Measurements from ENCODE around the gene PYGB.
A peak's percentile ranks its signal among the peaks of the same experiment; 100 is the strongest.

PYGB gene

DNA sequence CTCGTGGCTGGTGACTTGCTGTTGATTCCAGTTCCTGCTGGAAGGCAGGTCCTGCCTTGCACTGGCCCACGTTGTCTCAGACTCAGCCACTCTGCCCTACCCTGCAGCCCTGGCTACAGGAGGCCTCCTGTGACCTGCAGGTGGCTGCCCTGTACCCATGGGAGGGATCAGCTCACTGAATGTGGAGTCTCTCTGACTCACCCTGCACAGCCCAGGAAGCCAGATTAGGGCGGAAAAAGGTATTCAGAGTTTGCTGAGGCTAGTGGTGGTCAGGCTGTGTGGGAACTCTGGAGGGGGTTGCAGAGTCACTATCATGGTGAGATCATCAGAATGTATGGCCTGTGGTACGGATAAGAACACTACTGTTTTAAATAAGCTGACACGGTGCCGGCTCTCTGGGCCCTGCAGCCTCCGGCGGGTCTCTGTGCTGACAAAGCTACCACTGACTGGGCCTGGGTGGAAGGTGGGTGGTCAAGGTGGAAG is 24.7 kb upstream of the PYGB start:
- peak; percentile 90 for DNase-seq (ENCODE audit: low read depth)
- in situ Hi-C loops (cut with HindIII; ENCODE audit: low sequenced_read_pairs): no loop called here

DNA sequence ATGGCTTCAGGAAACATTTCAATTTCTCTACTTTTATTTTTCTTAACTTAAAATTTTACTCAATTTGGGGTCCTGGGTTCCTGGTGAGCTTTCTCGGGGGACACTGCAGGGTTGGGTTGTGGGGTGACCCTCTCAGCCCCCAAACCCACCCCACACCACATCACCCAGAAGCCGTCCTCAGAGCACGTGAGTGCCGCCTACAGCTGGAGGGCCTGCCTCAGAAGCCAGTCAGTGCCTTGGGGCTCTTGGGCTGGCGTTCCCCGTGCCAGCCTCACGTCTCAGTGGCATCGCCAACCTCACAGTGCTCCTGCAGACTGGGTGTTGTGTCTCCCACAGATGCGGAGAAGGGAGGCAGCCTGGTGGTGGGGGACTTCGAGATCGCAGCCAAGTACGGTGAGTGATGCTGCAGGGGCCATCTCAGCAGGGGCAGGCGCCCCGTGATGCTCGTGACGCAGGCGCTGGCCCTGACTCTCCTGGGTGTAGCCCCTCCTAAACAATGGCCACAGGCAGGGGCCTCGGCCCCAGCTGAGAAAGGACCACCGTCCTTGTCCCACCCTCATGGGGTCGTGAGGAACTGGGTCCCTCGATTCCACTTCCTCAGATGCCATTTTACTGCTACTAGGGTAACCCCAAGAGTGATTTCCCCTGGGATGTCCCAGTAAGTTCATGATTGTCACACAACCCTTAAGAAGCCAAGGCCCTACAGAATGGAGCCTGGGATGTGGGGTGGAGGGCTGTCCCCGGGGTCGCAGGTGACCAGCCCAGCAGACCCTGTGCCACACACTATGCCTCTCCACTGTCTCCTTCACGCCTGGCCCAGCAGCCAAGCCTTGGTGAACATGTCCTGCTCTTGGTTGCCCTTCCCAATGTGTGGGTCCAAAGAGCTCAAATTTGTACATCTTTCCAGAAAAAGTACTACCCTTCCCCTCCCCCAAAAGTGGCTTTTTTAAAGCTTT is 23.8 kb upstream of the PYGB start:
- H3K4me3 ChIP-seq (ENCODE audit: low read depth, low read length): no peak overlapping the region
- DNase-seq (ENCODE audit: low read depth): no peak
- TF ChIP-seq, protein P1, sequence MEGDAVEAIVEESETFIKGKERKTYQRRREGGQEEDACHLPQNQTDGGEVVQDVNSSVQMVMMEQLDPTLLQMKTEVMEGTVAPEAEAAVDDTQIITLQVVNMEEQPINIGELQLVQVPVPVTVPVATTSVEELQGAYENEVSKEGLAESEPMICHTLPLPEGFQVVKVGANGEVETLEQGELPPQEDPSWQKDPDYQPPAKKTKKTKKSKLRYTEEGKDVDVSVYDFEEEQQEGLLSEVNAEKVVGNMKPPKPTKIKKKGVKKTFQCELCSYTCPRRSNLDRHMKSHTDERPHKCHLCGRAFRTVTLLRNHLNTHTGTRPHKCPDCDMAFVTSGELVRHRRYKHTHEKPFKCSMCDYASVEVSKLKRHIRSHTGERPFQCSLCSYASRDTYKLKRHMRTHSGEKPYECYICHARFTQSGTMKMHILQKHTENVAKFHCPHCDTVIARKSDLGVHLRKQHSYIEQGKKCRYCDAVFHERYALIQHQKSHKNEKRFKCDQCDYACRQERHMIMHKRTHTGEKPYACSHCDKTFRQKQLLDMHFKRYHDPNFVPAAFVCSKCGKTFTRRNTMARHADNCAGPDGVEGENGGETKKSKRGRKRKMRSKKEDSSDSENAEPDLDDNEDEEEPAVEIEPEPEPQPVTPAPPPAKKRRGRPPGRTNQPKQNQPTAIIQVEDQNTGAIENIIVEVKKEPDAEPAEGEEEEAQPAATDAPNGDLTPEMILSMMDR (IDR thresholded peaks at IDR 0.05; ENCODE audit: low read depth, low read length, missing control alignments): no peak
- in situ Hi-C loops (cut with HindIII; ENCODE audit: low sequenced_read_pairs): no loop called here

More for the DNA sequence above, 24.7 kb upstream of the PYGB start:
- H3K4me3 ChIP-seq (ENCODE audit: low read depth, low read length): no peak overlapping the region
- TF ChIP-seq, protein P1 (IDR thresholded peaks at IDR 0.05; ENCODE audit: low read depth, low read length, missing control alignments): peak; percentile 12

DNA sequence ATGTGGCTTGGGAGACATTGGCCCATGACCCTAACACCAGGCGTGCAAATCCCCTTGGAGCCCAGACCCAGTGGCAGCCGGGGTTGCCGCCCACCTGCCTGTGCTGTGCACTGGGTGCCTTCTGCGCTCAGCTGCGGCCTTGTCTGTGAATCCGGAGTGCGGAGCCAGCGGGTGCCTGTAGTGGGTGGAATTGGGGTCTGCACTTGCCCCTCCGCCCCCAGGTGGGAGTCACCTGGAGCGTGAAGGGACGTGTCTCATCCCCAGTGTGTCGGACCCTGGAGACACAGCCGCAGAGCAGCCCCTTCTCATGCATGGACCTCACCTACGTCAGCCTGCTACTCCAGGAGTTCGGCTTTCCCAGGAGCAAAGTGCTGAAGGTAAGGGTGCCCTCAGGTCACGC is 22.9 kb upstream of the PYGB start:
- TF ChIP-seq, protein P1 (IDR thresholded peaks at IDR 0.05; ENCODE audit: low read depth, low read length, missing control alignments): no peak
- no peak for DNase-seq (ENCODE audit: low read depth)
- H3K4me3 ChIP-seq (ENCODE audit: low read depth, low read length): no peak overlapping the region
- in situ Hi-C loops (cut with HindIII; ENCODE audit: low sequenced_read_pairs): no loop called here

DNA sequence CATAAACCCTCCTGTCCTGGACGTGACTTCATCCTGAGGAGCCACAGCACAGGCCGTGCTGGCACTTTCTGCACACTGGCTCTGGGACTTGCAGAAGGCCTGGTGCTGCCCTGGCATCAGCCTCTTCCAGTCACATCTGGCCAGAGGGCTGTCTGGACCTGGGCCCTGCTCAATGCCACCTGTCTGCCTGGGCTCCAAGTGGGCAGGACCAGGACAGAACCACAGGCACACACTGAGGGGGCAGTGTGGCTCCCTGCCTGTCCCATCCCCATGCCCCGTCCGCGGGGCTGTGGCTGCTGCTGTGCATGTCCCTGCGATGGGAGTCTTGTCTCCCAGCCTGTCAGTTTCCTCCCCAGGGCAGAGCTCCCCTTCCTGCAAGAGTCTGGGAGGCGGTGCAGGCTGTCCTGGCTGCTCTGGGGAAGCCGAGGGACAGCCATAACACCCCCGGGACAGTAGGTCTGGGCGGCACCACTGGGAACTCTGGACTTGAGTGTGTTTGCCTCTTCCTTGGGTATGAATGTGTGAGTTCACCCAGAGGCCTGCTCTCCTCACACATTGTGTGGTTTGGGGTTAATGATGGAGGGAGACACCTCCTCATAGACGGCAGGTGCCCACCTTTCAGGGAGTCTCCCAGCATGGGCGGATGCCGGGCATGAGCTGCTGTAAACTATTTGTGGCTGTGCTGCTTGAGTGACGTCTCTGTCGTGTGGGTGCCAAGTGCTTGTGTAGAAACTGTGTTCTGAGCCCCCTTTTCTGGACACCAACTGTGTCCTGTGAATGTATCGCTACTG is 22.0 kb upstream of the PYGB start:
- TF ChIP-seq, protein P1 (IDR thresholded peaks at IDR 0.05; ENCODE audit: low read depth, low read length, missing control alignments): no peak
- H3K4me3 ChIP-seq (ENCODE audit: low read depth, low read length): no peak overlapping the region
- in situ Hi-C loops (cut with HindIII; ENCODE audit: low sequenced_read_pairs): no loop called here
- no peak for DNase-seq (ENCODE audit: low read depth)

GRCh38 chr20:25226433-25227316 is 21.2 kb upstream of the PYGB start:
- in situ Hi-C loops (cut with HindIII; ENCODE audit: low sequenced_read_pairs): no loop called here
- no peak overlapping the region for H3K4me3 ChIP-seq (ENCODE audit: low read depth, low read length)
- DNase-seq (ENCODE audit: low read depth): no peak
- TF ChIP-seq, protein P1 (IDR thresholded peaks at IDR 0.05; ENCODE audit: low read depth, low read length, missing control alignments): no peak
